Smooth muscle cell (in vitro differentiated cells): ENCODE results near the gene SEMA5A. TPM values are rescaled to one million over a fixed set of nuclear protein-coding genes. Genes with fewer than 3 reads are reported as not detected.

ENCODE experiments used
- DNase-seq: peaks from one replicate; lab custom pipeline; 2025; ENCODE audit not compliant: unreplicated experiment; lab: John Stamatoyannopoulos, UW
- H2AFZ ChIP-seq: fragments of 200-600 bp; sonication (generic); 2 replicates; pipeline ENCODE4 v1.6.0; 2016; ENCODE audit warnings: antibody characterized with exemption, low read depth, mild to moderate bottlenecking
- H3F3A ChIP-seq: fragments of 200-600 bp; sonication (generic); 2 replicates; pipeline ENCODE4 v1.6.0; 2017; ENCODE audit warnings: antibody characterized with exemption, low read depth
- H3K27ac ChIP-seq: fragments of 200-600 bp; sonication (generic); 2 replicates; pipeline ENCODE4 v1.5.1; 2016; ENCODE audit warnings: low read depth, mild to moderate bottlenecking
- H3K27me3 ChIP-seq: fragments of 200-600 bp; sonication (generic); 2 replicates; pipeline ENCODE4 v1.6.1; 2016; ENCODE audit warnings: low read depth, mild to moderate bottlenecking
- H3K36me3 ChIP-seq: fragments of 200-600 bp; sonication (generic); 2 replicates; pipeline ENCODE4 v1.5.1; 2016; ENCODE audit warnings: low read depth
- H3K4me1 ChIP-seq: fragments of 200-600 bp; sonication (generic); 2 replicates; pipeline ENCODE4 v1.5.1; 2016; ENCODE audit warnings: low read depth
- H3K4me2 ChIP-seq: fragments of 200-600 bp; sonication (generic); 2 replicates; pipeline ENCODE4 v1.6.0; 2016; ENCODE audit warnings: mild to moderate bottlenecking
- H3K4me3 ChIP-seq: fragments of 200-600 bp; sonication (generic); 2 replicates; pipeline ENCODE4 v1.5.1; 2016; ENCODE audit warnings: mild to moderate bottlenecking
- H3K79me2 ChIP-seq: fragments of 200-600 bp; sonication (generic); 2 replicates; pipeline ENCODE4 v1.6.0; 2016; ENCODE audit warnings: low read depth, mild to moderate bottlenecking
- H3K9ac ChIP-seq: fragments of 200-600 bp; sonication (generic); 2 replicates; pipeline ENCODE4 v1.6.0; 2016; ENCODE audit warnings: low read depth
- H3K9me3 ChIP-seq: fragments of 200-600 bp; sonication (generic); replicated peaks from 2 replicates; pipeline ENCODE4 v1.5.1; 2016; ENCODE audit warnings: low read depth
- H4K20me1 ChIP-seq: fragments of 200-600 bp; sonication (generic); 2 replicates; pipeline ENCODE4 v1.6.0; 2016; ENCODE audit warnings: low read depth
- WGBS: methylation state at CpG from one replicate; pipeline ENCODE4 v1.1.7; 2016; ENCODE audit warnings: low lambda C conversion rate; 5-methylcytosine and 5-hydroxymethylcytosine counted together
- polyA plus RNA-seq: library from polyadenylated mRNA; unstranded; fragments of >200 nt; fragmentation: Nextera tagmentation; extraction: Ambion mirVana; gene quantifications from 2 replicates; pipeline ENCODE4 v1.2.1, GENCODE V29; 2016
- total RNA-seq: library from RNA; depleted of rRNA; stranded (reverse); fragments of >200 nt; gene quantifications from 2 replicates; pipeline ENCODE4 v1.2.3, GENCODE V29; 2014
- TF ChIP-seq, protein P1 (sequence below): fragments of 200-600 bp; sonication (generic); IDR thresholded peaks from 2 replicates; pipeline ENCODE4 v1.5.1; 2017; ENCODE audit warnings: borderline replicate concordance, mild to moderate bottlenecking, antibody characterized with exemption; ENCODE audit not compliant: insufficient read depth, poor library complexity, severe bottlenecking

Gene SEMA5A
- total and polyA plus RNA-seq, 2 experiments from 2014 or later: 21.6 to 65.1 TPM

DNA sequence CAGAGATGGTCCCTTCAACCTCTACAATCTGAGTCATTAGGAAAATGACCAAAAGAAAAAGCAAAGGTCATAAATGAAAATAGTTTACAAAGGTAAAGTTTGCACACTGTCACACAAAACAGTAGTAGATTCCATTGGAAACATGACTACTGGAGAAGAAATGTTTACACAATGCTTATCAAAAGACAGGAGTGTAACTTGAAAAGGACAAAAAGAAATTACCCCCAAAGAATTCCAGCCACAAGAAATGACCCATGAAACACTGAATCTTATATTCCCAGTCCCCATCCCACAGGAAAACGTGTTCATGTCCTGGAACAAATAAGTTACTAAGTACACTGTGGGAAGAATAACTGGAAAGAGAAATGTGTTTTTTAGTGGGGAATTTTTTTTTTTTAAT, 385.1 kb downstream of the SEMA5A start:
- Histone ChIP-seq H2AFZ (no peak overlapping the region), H3K27ac (no peak overlapping the region), H3K9ac (no peak overlapping the region), H3K4me2 (no peak overlapping the region), H3K27me3 (no peaks in the 10 kb centered on the region), H3K79me2 (no peaks in the 10 kb centered on the region), H3F3A (no peaks in the 10 kb centered on the region), H3K36me3 (no peaks in the 10 kb centered on the region), H4K20me1 (no peaks in the 10 kb centered on the region), H3K4me3 (no peak overlapping the region), H3K9me3 (no peaks in the 10 kb centered on the region), H3K4me1 (no peaks in the 10 kb centered on the region)
- 71% methylated on average over 1 of the region's 1 CpG for WGBS
- TF ChIP-seq, protein P1, sequence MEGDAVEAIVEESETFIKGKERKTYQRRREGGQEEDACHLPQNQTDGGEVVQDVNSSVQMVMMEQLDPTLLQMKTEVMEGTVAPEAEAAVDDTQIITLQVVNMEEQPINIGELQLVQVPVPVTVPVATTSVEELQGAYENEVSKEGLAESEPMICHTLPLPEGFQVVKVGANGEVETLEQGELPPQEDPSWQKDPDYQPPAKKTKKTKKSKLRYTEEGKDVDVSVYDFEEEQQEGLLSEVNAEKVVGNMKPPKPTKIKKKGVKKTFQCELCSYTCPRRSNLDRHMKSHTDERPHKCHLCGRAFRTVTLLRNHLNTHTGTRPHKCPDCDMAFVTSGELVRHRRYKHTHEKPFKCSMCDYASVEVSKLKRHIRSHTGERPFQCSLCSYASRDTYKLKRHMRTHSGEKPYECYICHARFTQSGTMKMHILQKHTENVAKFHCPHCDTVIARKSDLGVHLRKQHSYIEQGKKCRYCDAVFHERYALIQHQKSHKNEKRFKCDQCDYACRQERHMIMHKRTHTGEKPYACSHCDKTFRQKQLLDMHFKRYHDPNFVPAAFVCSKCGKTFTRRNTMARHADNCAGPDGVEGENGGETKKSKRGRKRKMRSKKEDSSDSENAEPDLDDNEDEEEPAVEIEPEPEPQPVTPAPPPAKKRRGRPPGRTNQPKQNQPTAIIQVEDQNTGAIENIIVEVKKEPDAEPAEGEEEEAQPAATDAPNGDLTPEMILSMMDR: no peak
- DNase-seq: no peak

DNA sequence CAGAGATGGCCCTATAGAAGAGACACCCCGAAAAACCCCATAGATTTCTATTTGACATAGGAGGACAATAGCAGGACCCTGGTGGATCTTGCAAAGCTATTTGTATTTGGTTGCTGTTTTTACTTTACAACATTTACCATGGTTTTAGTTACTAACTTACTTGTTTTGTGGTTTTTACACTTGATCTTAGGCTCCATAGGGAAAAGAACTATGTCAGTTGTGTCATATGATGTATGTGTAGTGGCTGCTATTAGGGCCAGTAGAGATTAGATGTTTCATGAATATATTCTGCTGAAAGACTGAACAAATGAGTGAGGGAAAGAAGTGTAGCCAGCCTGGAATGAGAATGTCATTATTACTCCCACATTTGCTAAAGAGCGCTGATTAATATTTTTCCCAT, 388.1 kb downstream of the SEMA5A start:
- no peak overlapping the region for H3K27ac ChIP-seq
- H4K20me1 ChIP-seq: no peaks in the 10 kb centered on the region
- no peak overlapping the region for H3K4me2 ChIP-seq
- H3K36me3 ChIP-seq: no peaks in the 10 kb centered on the region
- H3F3A ChIP-seq: no peaks in the 10 kb centered on the region
- H2AFZ ChIP-seq: no peak overlapping the region
- TF ChIP-seq, protein P1: no peak
- H3K27me3 ChIP-seq: no peaks in the 10 kb centered on the region
- no peaks in the 10 kb centered on the region for H3K79me2 ChIP-seq
- no peak overlapping the region for H3K9ac ChIP-seq
- DNase-seq: no peak
- 98% methylated on average over 2 of the region's 2 CpGs for WGBS
- H3K4me3 ChIP-seq: no peak overlapping the region
- H3K4me1 ChIP-seq: no peaks in the 10 kb centered on the region
- H3K9me3 ChIP-seq: no peaks in the 10 kb centered on the region

DNA sequence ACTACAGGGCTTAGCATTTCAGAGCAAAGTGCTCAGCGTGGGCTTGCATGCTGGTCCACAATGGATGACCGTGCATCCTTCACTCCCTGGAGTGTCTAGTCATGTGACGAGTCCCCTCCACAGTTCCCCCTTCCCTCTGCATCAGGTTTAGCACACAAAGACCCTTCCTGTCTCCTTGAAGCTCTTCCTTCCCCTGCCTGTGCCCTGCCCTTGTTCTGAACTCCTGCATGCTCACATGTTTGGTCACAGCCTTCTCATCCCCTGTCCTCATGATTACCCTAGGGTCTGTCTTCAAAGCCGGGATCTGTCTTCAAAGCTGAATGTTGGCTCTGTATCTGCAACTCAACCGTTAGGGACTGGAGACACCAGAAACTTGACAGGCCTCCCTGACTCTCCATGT, 388.9 kb downstream of the SEMA5A start:
- no peak overlapping the region for H3K27ac ChIP-seq
- H3K4me1 ChIP-seq: no peaks in the 10 kb centered on the region
- H3K4me2 ChIP-seq: no peak overlapping the region
- no peaks in the 10 kb centered on the region for H3K79me2 ChIP-seq
- H3F3A ChIP-seq: no peaks in the 10 kb centered on the region
- H3K4me3 ChIP-seq: no peak overlapping the region
- WGBS: 92% methylated on average over 5 of the region's 5 CpGs
- no peak for DNase-seq
- H3K9ac ChIP-seq: no peak overlapping the region
- H3K36me3 ChIP-seq: no peaks in the 10 kb centered on the region
- H2AFZ ChIP-seq: no peak overlapping the region
- no peaks in the 10 kb centered on the region for H3K27me3 ChIP-seq
- H4K20me1 ChIP-seq: no peaks in the 10 kb centered on the region
- TF ChIP-seq, protein P1: no peak
- no peaks in the 10 kb centered on the region for H3K9me3 ChIP-seq

DNA sequence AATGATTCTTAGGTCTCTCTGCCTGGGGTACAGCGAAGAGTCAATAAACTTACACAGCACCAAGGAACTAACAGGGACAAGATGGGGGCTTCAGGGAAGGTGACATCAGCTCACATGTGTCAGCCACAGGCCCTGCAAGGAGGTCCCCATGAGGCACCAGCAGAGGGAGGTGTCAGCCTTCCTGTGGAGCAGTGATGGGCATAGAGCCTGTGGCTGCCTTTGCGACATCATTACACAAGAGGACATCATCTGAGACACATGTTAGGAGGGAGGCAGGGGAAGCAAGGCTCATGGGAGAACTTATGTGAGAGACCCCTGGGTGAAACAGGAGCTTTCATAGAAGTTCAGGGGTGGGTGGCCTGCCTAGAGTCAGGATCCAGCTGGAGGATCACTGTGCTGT, 389.6 kb downstream of the SEMA5A start:
- Histone ChIP-seq H3K27me3 (no peaks in the 10 kb centered on the region), H3K9ac (no peak overlapping the region), H4K20me1 (no peaks in the 10 kb centered on the region), H3K36me3 (no peaks in the 10 kb centered on the region), H3K79me2 (no peaks in the 10 kb centered on the region), H3F3A (no peaks in the 10 kb centered on the region), H3K4me3 (no peak overlapping the region), H3K27ac (no peak overlapping the region), H3K9me3 (no peaks in the 10 kb centered on the region), H3K4me2 (no peak overlapping the region), H3K4me1 (no peaks in the 10 kb centered on the region), H2AFZ (no peak overlapping the region)
- DNase-seq: no peak
- TF ChIP-seq, protein P1: peak; percentile 51
- WGBS: 78% methylated on average over 2 of the region's 2 CpGs
